ENCODE measurements around the gene PRCD. TPM values are rescaled to one million over a fixed set of nuclear protein-coding genes. Genes with fewer than 3 reads are reported as not detected.

Gene PRCD
- total RNA-seq, 2 donors from 2014 or later, result 1.9 to 2.4 TPM

DNA sequence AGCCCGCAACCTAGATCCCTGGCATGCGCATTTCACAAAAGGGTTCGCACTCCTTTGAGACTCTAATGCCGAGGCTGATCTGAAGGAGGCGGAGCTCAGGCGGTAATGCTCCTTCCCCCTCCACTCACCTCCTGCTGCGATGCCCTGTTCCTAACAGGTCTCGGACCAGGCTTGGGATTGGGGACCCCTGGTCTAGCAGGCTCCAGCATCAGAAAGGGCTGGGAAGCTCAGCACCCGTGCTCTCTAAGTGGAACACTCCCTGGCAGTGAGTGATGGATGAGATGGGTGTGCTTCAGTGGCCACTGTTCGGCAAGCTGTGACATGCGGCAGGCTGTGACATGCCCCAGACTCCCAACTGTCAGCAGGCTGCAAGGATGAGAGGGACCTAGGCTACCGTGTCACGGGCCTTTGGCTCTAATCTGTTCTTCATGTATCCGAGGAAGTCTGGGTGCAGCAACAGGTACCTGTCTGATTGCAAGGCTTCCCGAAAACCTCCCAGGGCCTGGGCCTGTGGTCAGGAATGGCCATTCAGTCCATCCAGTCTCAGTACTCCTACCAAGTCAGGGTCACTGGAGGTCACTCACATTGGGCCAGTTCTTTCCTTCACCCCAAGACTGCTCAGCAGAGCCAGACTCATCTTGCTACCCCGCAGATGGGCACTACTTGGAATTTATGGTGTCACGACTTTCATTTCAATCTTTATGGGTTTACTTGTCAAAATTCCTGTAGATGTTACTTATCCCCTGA is 47.1 kb downstream of the PRCD start:
- Histone ChIP-seq H3K4me3 (no peak overlapping the region), H3K4me1 (ENCODE audit: control insufficient read depth in 1 of 2, low read depth in 2 of 2) (peaks cover 12 to 16% of the 10 kb centered on the region in 2 donors), H3K9me3 (no peaks in the 10 kb centered on the region), H3K36me3 (no peaks in the 10 kb centered on the region), H3K27ac (no peak overlapping the region), H3K27me3 (replicated peaks; ENCODE audit: insufficient read depth) (no peaks in the 10 kb centered on the region)
- TF ChIP-seq, protein P1, sequence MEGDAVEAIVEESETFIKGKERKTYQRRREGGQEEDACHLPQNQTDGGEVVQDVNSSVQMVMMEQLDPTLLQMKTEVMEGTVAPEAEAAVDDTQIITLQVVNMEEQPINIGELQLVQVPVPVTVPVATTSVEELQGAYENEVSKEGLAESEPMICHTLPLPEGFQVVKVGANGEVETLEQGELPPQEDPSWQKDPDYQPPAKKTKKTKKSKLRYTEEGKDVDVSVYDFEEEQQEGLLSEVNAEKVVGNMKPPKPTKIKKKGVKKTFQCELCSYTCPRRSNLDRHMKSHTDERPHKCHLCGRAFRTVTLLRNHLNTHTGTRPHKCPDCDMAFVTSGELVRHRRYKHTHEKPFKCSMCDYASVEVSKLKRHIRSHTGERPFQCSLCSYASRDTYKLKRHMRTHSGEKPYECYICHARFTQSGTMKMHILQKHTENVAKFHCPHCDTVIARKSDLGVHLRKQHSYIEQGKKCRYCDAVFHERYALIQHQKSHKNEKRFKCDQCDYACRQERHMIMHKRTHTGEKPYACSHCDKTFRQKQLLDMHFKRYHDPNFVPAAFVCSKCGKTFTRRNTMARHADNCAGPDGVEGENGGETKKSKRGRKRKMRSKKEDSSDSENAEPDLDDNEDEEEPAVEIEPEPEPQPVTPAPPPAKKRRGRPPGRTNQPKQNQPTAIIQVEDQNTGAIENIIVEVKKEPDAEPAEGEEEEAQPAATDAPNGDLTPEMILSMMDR (IDR thresholded peaks at IDR 0.05), result no peak
- ATAC-seq (ENCODE audit: insufficient number of reproducible peaks, low FRiP score, low read depth) (no peak), DNase-seq (ENCODE audit: low spot score) (no peak)

DNA sequence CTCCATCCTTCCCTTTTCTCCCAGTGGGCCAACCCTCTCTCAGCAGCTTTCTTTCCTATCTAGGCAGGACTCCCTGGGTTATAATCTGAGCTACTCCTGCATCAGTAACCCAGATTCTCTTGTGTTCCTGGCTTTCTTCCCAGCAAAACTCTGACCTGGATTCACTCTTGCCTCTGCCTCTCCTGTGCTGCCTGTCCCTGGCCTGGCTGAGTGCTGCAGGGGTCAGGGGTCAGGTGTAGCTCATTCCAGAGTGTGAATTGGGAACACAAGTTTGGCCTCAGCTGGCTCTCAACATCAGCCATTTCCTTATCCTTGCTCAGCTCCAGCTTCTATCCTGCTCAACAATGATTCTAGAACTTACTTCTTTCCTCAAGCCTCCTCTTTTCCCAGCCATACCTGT is 48.3 kb downstream of the PRCD start:
- Histone ChIP-seq H3K9me3 (no peaks in the 10 kb centered on the region), H3K36me3 (no peaks in the 10 kb centered on the region), H3K4me3 (no peak overlapping the region), H3K27me3 (replicated peaks; ENCODE audit: insufficient read depth) (no peaks in the 10 kb centered on the region), H3K4me1 (ENCODE audit: control insufficient read depth in 1 of 2, low read depth in 2 of 2) (peaks cover 12 to 16% of the 10 kb centered on the region in 2 donors), H3K27ac (no peak overlapping the region)
- ATAC-seq (ENCODE audit: insufficient number of reproducible peaks, low FRiP score, low read depth), result no peak
- DNase-seq (ENCODE audit: low spot score), result no peak
- TF ChIP-seq, protein P1 (IDR thresholded peaks at IDR 0.05), result no peak

DNA sequence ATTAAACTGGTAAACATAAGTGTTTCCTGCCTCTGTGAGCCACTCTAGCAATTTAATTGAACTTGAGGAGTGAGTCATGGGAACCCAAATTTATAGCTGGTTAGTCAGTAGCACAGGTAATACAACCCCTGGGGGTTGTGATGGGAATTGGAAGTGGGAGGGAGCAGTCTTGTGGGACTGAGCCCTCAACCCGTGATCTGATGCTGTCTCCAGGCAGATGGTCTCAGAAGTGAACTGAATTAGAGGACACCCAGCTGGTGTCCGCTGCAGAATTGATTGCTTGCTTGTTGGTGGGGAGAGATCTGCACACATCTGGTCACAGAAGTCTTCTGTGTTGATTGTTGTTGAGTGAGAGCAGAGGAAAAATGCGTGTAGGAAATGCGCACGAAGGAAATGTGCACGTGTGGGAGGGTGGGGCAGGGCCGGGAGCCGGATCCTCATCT is 53.6 kb downstream of the PRCD start:
- ATAC-seq (ENCODE audit: insufficient number of reproducible peaks, low FRiP score, low read depth), result no peak
- Histone ChIP-seq H3K27ac (no peak overlapping the region), H3K36me3 (no peaks in the 10 kb centered on the region), H3K4me3 (no peak overlapping the region), H3K27me3 (replicated peaks; ENCODE audit: insufficient read depth) (no peaks in the 10 kb centered on the region), H3K9me3 (no peaks in the 10 kb centered on the region), H3K4me1 (ENCODE audit: control insufficient read depth in 1 of 2, low read depth in 2 of 2) (no peaks in the 10 kb centered on the region)
- DNase-seq (ENCODE audit: low spot score), result no peak
- TF ChIP-seq, protein P1 (IDR thresholded peaks at IDR 0.05), result no peak

DNA sequence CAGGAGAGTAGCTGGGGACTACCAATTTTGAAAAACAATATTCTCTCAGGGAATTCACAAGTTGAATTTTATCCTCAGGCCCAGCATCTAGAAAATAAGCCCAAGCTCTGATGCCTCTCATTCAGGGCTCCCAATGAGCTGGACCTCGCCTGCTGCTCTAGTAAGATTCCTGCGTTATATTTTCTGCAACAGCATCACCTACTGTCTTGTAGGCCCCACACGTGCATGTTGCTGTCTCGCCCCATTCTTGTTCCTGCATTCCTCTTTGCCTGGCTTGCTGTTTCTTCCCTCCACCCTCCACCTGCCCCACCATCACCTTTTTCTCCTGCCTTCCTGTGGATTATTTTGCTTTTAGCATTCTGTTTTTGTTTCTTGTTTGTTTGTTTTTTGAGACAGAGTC is 54.1 kb downstream of the PRCD start:
- TF ChIP-seq, protein P1 (IDR thresholded peaks at IDR 0.05), result no peak
- no peaks in the 10 kb centered on the region for H3K36me3 ChIP-seq
- ATAC-seq (ENCODE audit: insufficient number of reproducible peaks, low FRiP score, low read depth) (no peak), DNase-seq (ENCODE audit: low spot score) (no peak)
- no peak overlapping the region for H3K27ac ChIP-seq
- H3K4me3 ChIP-seq, result no peak overlapping the region
- H3K27me3 ChIP-seq (replicated peaks; ENCODE audit: insufficient read depth), result no peaks in the 10 kb centered on the region
- H3K4me1 ChIP-seq (ENCODE audit: control insufficient read depth in 1 of 2, low read depth in 2 of 2), result no peaks in the 10 kb centered on the region
- no peaks in the 10 kb centered on the region for H3K9me3 ChIP-seq

DNA sequence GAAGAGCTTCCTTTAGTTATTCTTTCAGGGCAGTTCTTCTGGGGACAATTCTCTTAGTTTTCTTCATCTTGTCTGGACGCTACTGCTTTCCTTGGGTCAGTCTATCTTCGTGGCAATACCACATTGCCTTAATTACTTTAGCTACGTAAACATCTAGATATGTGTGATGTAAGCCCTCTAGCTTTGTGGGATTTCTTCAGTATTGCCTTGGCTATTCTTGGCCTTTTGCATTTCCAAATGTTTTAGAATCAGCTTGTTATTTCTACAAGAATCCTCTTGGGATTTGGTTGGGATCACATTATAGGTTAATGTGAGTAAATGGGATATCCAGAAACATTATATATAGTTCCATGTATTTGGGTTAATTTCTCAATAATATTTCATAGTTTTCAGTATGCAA is 54.8 kb downstream of the PRCD start:
- H3K36me3 ChIP-seq, result no peaks in the 10 kb centered on the region
- DNase-seq (ENCODE audit: low spot score) (no peak), ATAC-seq (ENCODE audit: insufficient number of reproducible peaks, low FRiP score, low read depth) (no peak)
- H3K4me3 ChIP-seq, result no peak overlapping the region
- H3K27ac ChIP-seq, result no peak overlapping the region
- H3K27me3 ChIP-seq (replicated peaks; ENCODE audit: insufficient read depth), result no peaks in the 10 kb centered on the region
- H3K4me1 ChIP-seq (ENCODE audit: control insufficient read depth in 1 of 2, low read depth in 2 of 2), result no peaks in the 10 kb centered on the region
- TF ChIP-seq, protein P1 (IDR thresholded peaks at IDR 0.05), result no peak
- H3K9me3 ChIP-seq, result no peaks in the 10 kb centered on the region

Other genes starting within 250 kb of the PRCD start
- gene QRICH2, start 231.8 kb upstream of the PRCD start, total RNA-seq, result 1 to 10 TPM; 6.1 to 6.9 TPM
- gene PRPSAP1, start 186.1 kb upstream of the PRCD start, total RNA-seq, result 10 to 100 TPM; 57.8 to 83.9 TPM
- gene SPHK1, start 155.4 kb upstream of the PRCD start, total RNA-seq, result 10 to 100 TPM; 46.8 to 47.4 TPM
- 10 to 100 TPM; 16.4 to 31.1 TPM for gene UBE2O, start 86.9 kb upstream of the PRCD start, total RNA-seq
- not detected for gene AANAT, start 72.4 kb upstream of the PRCD start, total RNA-seq
- 100 to 1,000 TPM in 1 of 2 donors, 10 to 100 TPM in 1; 91.6 to 153 TPM for gene RHBDF2, start 38.6 kb upstream of the PRCD start, total RNA-seq
- 10 to 100 TPM in 1 of 2 donors, 1 to 10 TPM in 1; 8.3 to 17.7 TPM for gene CYGB, start 2.3 kb upstream of the PRCD start, total RNA-seq
- gene ST6GALNAC2, start 45.8 kb downstream of the PRCD start, total RNA-seq, result 1 to 10 TPM in 1 of 2 donors, not detected in 1; 1.8 TPM
- 1 to 10 TPM; 1.2 to 1.3 TPM for gene ST6GALNAC1, start 103.7 kb downstream of the PRCD start, total RNA-seq
- gene MXRA7, start 170.9 kb downstream of the PRCD start, total RNA-seq, result 100 to 1,000 TPM; 241 to 341 TPM
- gene JMJD6, start 186.6 kb downstream of the PRCD start, total RNA-seq, result 10 to 100 TPM; 32.4 to 36.1 TPM
- 10 to 100 TPM; 12.1 to 42.5 TPM for gene METTL23, start 186.8 kb downstream of the PRCD start, total RNA-seq
- gene SRSF2, start 197.3 kb downstream of the PRCD start, total RNA-seq, result 100 to 1,000 TPM; 265 to 266 TPM
- gene MFSD11, start 198.1 kb downstream of the PRCD start, total RNA-seq, result 10 to 100 TPM; 49.7 to 52.3 TPM